GM13976 (cell line): ENCODE data around the gene STIP1.

Experiments
- DNase-seq: peaks from one replicate; pipeline ENCODE4 v3.0.0; 2012; ENCODE audit warnings: low spot score
- CTCF ChIP-seq: IDR thresholded peaks from 2 replicates; pipeline ENCODE4 v1.5.1; 2012; ENCODE audit warnings: borderline replicate concordance, mild to moderate bottlenecking; ENCODE audit not compliant: insufficient read depth; ENCODE audit errors: extremely low read depth, missing control alignments, control extremely low read depth
- in situ Hi-C: fragments of 300-500 bp; cut with MboI; formaldehyde crosslinking; loops from one replicate; pipeline ENCODE4 v1.12.0; 2022; ENCODE audit warnings: low sequenced_read_pairs, mixed read lengths, inconsistent platforms; ENCODE audit not compliant: unreplicated experiment

STIP1 gene

GRCh38 chr11:64144587-64145472 lies 41.1 kb upstream of the STIP1 start:
- DNase-seq: no peak
- in situ Hi-C loops: loop anchor here (10.0 kb wide), 1 partner anchor 150 kb away; no protein-coding TSS in a partner anchor
- TF ChIP-seq CTCF: no peak

GRCh38 chr11:64146036-64146955 lies 39.7 kb upstream of the STIP1 start:
- peak; percentile 88 for DNase-seq
- in situ Hi-C loops: loop anchor here (10.0 kb wide), 1 partner anchor 151 kb away; no protein-coding TSS in a partner anchor
- peak; percentile 71 for TF ChIP-seq CTCF

- peak; percentile 86 for DNase-seq
- in situ Hi-C loops: loop anchor here (10.0 kb wide), 1 partner anchor 154 kb away; no protein-coding TSS in a partner anchor
- peak; percentile 84 for TF ChIP-seq CTCF
Measured at GRCh38 chr11:64148226-64148916, 37.6 kb upstream of the STIP1 start.

- in situ Hi-C loops: loop anchor here (10.0 kb wide), 1 partner anchor 154 kb away; no protein-coding TSS in a partner anchor
- TF ChIP-seq CTCF: no peak
- no peak for DNase-seq
Measured at GRCh38 chr11:64148917-64149617, 36.9 kb upstream of the STIP1 start.

GRCh38 chr11:64150051-64150450 lies 35.9 kb upstream of the STIP1 start:
- no peak for TF ChIP-seq CTCF
- no peak for DNase-seq
- in situ Hi-C loops: no loop called here
